GM21360 (cell line): ENCODE data around the gene CHD8.
A peak's percentile ranks its signal among the peaks of the same experiment; 100 is the strongest.

Experiments
- ATAC-seq: cut with Tn5 transposase; IDR thresholded peaks from one replicate; pipeline ENCODE4 v1.9.1; 2021; ENCODE audit warnings: mild to moderate bottlenecking, moderate library complexity; ENCODE audit not compliant: unreplicated experiment

CHD8 gene

DNA sequence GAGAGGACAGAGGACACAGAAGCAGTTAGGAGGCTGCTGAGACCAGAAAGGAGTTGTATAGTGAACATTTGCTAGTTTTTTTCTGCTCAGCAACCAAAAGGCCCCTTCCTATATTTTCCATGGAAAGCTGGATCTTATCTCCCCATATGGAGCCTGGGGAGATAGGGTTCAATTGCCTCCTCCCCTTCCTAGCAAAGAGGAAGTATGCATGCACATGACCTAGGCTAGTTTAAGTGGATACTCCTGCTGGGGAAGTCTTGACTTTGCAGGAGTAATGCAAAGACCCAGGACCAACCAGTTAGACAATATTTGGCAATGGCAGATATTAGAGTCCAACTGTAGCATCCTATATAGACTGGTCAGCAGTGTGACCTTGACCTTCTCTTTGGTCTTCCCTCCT lies 15.1 kb downstream of the CHD8 start:
- no peak for ATAC-seq

DNA sequence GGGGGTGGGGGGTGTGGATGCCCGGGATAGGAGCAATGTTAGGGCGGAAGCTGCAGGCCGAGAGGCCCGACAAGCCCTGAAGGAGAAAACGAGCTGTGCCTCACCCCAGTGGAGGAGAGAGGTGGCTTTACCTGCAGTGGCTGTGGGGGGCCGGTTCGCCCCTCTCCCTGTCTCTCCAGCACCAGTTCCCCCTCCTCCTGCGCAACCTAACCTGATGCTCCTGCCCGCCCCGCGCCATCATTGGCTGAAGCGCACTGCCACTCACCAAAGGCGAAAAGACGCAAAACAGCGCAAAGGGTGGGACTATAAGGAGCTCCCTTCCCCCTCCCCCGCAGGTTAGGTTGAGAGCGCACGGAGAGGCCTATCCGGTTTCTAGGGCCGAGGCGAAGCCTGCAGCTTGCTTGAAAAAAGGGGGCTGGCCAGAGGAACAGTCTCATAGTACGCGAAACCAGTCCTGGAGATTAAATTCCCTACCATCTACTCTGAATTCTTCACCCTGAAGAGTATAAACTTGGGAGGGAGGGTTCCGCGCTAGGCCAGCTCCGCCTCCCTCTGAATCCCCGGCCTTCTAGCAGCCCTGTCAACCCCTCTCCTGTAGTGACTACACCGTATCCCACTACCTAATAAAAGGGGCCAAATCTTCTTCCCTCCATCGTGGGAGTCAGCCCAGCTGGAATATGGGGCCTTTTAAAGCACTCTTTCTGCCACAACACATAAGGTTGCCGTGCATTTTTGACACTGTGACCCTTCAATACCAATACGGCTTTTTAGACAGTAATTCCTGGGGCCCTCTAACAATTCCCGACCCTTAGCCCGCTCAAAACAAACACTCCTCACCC lies 18.6 kb downstream of the CHD8 start:
- ATAC-seq = peak; percentile 97

DNA sequence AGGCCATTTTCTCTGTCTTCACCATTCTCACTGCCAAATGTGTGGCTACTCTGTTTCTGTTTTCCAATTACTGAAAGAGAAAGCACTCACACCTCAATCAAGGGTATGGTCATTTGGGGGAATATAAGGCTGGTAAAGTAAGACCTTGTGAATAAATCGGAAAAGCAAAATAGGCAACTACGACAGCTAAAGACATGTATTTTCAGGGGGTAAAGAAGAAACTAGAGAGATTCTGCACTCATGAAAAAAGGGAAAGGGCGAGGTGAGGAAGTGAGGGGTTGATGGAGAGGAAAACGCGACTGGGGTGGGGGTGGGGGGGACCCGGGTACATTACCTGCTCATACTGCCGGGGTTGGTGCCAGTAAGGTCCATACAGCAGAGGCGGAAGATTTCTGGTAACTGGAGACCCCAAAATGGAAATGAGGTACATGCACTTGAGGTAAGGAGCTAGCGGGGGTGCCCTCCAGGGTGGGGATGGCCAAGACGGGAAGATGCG lies 19.3 kb downstream of the CHD8 start:
- ATAC-seq = no peak

DNA sequence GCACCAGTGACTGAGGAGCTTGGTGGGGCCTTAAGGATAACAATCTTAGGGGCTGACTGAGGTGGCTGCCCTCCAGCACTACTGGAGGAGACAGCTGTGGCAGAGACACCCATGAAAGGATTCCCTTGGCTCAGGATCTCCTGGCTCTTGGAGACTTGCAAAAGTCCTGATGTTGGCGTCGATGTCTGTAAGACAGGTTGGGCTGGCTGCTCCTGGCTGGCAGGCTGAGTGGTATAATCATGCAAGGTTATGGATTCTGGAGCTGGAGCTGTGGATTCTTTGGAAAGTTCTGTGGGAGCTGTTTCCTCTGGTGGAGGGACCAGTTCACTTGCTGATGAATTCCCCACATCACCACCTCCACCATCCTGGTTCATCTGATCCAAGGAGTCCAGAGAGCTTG lies 24.8 kb downstream of the CHD8 start:
- no peak for ATAC-seq

DNA sequence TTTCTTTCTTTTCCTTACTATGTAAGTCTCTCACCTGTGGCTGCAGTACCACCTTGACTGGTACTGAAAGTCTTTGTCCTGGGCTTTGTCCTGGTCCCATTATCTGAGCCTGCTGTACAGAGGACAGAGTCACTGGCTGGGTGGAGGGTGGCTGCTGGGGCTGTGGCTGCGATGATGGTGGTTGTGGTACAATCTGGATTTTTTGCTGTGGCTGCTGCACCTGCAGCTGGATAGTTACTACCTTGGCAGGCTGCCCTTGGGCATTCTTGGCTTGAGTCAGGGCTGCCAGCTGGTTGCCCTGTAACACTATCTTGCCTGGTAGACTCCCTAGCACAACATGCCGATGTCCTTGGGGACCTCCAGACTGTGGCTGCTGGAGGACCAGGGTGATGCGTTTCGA lies 27.0 kb downstream of the CHD8 start:
- no peak for ATAC-seq

DNA sequence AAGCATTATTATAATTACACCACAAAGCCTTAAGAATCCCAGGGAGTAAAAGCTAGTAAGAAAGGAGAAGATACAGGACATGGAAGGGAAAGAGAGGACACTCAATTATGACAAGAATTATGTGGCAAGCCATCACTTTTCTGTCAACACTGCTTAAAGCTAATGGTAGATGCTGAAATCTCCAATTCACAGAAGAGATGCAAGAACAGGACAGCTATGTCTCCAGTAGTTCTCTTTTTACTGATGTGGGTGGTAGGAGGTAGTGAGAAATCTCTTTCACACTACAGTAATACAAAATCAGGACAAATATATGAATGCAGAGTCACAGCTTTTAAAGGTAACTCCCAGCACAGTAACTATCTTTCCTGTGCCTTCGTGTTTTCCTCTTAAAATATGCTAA lies 29.2 kb downstream of the CHD8 start:
- ATAC-seq = no peak

DNA sequence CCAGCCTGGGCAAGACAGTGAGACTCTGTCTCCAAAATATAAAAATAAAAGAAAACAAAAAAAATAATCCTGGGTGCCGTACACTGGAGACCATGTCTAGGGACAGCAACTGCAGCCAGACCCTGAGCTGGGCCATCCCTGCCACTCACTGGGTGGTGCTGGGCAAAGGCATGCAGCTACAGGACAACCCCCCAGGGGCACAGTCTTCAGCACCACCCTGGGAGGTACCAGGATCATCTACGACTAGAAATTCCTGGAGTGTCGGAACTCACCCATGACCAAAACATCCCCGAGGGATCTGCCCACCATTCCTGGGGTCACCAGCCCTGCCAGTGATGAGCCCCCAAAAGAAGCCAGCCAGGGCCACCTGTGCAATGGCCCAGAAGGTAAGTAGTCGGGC lies 36.4 kb downstream of the CHD8 start:
- ATAC-seq = no peak

DNA sequence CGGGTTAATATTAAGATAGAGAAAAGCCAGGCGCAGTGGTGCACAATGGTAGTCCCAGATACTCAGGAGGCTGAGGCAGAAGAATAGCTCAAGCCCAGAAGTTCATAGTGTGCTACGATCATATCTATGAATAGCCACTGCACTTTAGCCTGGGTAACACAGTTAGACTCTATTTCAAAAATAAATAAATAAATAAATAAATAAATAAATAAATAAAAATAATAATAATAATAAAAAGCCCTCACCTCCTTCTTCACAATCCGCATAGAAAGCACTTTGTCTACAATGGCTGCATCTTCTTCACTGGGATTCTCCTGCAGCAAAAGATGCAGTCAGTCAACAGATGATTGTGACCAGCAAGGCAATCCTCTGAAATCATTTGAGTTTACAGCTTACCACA lies 40.6 kb downstream of the CHD8 start:
- ATAC-seq = no peak

DNA sequence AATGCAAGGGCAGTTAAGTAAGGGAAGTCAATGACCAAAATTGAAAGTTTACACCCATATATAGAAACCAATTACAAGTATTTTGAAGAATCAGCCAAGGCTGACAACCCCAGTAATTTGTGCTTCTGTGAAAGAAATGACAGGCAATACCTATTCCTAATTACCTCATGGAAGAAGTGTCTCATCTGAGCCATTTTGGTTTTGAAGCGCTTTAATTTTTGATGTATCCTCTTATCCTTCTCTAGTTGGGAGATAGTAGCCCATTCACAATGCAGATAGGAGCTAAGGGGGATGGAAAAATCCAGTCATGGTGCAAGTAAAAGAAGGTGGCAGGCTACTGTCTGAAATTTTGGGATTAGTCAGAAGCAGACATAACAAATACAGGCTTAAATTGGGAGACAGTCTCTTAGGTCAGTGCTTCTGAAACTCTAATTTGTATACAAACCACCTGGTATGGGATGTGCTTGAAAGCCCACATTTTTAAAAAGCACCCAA lies 41.7 kb downstream of the CHD8 start:
- ATAC-seq = no peak

DNA sequence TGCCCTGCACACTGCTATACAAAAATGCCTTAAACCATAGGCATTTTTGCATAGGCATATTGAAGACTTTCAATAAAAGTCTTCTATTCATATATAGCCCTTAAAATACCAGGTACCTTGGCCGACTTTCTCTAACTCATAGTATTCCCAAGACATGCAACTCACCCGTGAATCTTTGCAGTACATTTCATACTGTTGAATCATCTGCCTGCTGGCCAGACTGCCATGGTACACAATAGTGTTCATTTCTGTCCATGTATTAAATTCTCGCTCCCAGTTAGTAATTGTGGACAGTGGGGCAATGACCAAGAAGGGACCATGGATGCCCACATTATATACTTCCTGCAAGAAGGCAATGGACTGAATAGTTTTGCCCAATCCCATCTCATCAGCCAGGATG lies 47.8 kb downstream of the CHD8 start:
- ATAC-seq = no peak

DNA sequence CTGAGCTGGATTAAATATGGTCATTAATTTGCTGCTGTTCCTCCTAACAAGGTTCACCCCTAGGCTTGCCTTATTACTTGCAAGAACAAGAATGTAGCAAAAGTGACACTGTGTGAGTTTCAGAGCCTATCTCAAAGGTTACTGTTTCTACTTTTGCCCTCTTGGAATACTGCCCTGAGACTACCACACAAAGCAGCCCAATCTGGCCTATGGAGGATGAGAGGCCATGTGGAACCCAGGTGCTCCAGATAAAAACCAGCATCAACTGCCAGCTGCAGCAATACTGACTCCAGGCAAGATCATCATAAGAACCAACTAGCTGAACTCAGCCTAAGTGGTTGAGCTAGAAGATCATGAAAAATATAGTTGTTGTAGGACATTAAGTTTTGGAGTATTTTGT lies 49.7 kb downstream of the CHD8 start:
- ATAC-seq = no peak

DNA sequence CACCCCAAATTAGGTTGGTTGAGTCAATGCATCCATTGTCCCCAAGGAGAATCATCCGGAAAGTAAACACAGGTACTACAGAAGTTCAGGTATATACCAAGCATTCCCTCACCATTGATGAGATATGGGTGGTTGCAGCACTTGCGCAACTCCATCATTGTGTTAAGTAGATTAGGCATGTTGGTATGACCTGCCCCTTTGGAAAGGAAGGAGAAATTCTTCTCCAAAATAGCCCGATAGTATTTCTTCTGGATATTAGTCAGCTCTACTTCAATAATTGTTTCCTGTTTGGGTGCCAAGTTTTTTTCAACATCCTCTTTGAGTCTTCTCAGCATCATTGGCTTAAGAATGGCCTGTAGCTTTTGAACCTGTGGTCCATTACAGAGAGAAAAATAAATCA lies 50.8 kb downstream of the CHD8 start:
- ATAC-seq = no peak

DNA sequence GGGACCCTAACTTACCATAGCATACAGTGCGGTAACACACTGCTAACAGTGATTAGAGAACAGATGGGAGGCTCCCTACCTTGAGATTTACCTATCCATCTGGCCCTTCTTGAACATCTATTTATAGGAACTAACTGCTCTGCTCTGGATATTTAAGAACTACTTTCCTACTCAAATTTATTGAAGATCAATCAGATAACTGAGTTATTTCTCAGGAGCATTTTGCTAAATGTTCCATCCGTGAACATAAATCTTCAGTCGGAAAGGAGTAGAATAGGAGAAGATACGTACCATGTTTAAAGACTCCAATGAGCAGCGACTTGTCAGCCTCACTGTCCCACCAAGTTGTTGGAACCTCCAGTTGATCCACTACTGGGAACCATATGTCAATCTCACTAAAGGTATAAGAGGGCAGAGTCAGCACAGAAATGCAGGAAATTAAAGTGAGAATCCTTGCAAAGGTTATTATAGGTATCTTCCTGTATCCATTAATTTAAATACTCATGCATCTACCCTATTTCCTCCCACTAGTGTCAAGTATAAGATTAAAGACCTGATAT lies 56.5 kb downstream of the CHD8 start:
- ATAC-seq = no peak

DNA sequence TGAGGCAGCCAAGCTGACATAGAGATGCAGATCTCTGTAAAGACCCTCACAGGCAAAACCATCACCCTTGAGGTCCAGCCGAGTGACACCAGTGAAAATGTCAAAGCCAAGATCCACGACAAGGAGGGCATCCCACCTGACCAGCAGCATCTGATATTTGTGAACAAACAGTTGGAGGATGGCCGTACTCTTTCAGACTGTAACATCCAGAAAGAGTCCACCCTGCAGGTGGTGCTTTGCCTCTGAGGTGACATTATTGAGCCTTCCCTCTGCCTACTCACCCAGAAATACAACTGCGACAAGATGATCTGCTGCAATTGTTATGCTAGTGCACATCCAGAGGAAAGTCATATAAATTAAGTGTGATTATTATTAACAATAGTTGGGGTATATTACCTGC lies 57.0 kb downstream of the CHD8 start:
- ATAC-seq = no peak

DNA sequence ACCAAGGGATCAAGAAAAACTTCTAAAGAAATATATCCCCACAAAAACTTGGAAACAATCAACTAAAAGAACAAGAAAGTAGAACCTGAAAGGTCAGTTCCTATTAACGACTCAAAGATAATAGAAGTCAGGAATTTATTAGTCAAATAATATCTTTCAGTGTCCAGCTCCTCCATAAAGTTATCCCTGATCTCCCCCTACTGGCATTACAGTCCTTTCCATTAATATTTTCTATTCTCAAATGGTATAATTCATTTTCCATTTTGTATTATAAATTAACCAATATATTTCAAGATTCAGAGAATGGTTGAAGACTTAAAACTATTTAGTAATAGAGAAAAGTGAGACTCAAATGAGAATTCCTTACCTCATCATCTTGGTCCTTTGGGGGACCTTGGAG lies 60.5 kb downstream of the CHD8 start:
- ATAC-seq = no peak

DNA sequence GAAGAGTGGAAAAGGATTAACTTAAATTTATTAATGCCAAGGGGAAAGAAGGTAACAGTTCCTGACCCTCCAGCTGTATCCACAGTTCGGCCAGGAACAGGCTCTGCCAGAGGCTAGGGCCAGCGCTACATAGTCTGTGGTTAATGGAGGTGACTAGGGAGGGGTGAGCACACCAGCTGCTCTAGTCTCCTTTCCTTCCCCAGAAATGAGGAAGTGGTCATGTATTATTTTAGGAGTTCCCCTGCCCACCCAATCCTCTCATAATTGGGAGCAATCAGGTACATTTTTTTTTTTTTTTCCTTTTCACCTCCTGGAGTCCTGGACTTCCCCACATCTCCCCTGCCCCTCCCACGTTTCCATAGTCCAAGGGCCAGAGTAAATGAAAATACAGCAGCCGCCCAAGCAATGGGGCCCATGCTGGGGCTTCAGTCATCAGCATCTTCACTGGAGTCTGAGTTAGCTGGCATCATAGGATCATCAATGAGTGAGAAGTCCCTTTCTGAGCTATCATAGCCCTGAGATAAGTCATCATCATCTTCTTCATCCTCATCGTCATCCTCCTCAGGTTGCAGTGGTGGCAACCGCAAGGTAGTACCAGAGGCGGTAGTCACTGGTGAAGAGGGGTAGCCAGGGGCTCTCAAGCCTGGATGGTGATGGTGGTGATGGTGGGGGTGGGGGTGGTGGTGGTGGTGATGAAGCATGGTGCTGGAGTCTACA lies 70.6 kb downstream of the CHD8 start:
- no peak for ATAC-seq

DNA sequence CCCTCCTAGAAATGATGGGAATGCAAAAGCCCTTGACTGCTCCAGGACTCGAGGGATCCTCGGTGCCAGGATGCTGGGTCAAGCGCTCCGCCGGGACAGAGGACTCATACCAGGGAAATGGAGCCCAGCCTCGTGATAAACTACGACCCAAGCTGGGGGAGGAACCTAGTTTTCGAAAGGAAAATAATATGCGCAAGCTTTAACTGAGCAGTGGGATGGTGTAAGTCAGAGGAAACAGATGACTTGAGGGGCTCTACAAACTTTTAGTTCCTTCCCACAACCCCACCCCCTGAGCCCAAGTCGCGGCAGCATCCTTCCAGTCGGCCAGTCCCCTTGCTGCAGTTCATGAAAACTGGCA lies 71.5 kb downstream of the CHD8 start:
- no peak for ATAC-seq

DNA sequence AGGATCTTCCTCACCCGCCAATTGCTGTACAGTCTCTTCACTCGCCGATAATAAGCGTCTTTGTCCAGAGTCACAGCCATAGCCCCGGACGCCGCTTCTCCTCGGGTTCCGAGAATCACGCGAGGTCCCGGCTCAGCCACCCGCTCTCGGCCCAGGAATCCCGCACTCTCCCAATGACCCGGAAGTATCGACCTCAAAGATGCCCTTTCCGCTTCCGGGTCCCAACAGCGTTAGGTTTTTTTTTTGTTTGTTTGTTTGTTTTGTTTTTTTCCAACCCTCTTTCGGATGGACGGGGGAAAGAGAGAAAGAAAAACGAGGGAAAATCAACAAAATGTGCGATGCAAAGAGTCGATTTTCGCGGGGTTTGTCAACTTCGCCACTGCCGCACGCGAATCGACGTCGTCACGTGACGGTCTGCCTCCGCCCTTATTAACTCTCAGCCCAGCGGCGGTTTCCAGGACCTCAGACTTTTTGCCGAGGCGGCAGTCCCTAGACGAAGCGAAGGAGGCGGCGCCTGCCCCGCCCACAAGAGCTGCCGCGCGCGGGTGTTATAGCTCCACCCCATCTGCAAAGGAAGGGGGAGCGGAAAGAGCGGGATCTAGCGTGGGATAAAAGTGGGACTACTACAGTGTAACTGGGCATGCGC lies 72.0 kb downstream of the CHD8 start, which contains the start of gene SUPT16H:
Gene SUPT16H (minus strand): TSS at position 172 of the 646 bp plus-strand sequence. CDS start 92 bp downstream, at position 80.
- peak; percentile 85 for ATAC-seq

DNA sequence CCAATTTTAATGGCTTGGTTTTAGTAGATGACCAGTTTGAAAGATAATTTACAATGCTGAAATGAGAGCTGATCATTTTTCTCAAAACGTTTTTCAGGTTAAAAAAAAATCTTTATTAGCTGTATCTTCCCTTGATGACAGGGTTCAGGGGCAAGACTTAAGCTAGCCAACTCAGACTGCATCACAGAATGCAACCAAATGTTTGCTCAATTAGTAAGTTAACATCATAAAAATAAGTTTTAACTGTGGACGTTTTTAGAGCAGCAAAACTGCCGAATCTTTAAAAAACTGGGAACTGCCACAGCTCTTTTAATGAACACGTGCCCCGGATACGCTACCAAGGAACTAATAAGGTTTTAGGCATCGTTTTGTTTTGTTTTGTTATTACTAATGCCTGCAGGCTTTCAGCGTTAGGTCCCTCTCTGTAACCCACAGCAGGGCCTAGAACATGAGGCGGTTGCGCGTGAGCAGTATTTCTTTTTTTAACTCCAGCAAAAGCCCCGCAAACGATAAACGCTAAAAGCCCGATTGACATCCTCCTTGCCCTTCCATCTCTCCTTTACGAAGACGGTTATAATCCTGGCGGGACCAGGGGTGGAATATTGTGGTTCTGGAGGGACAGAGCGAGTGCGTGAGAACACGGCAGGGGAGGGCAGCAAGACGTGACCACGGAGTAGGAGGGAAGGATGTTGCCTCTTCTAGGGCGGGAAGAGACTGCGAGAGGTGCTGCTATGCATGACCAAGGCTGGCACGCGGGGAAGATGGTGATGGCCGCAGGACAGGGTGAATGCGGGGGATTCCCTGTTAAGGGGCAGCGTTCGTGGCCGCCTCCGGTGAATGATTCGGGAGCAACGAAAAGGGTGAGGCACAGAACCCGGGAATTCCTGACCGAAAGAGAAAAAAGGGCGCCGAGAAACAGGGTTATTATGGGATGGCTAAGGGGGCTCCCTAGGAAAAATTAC lies 72.8 kb downstream of the CHD8 start:
- no peak for ATAC-seq

DNA sequence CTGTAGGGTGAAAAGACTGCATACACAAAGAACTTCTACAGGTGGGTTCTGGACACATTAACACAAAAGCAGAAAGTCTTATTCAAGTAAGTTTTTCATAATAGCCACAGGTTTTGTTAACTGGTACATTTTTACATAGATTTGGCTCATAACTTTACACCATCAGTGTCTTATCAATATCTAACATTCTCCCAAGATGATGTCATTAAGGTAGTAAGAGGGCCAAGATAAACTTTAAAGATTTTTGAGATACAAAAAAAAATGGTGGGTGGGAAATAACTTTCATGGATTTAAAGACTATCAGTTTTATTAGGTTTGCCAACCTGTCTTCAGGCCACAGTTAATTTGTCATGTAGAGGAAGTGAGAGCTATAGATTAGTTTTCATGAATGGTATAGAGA lies 73.8 kb downstream of the CHD8 start:
- no peak for ATAC-seq
